Calu3 (cell line): ENCODE results near the gene UBTF. TPM values are rescaled to one million over a fixed set of nuclear protein-coding genes. Genes with fewer than 3 reads are reported as not detected.
A peak's percentile ranks its signal among the peaks of the same experiment; 100 is the strongest.

ENCODE experiments used
- BruUV-seq: library from RNA; stranded (reverse); fragments of 400-500 nt; replicated peaks from 2 replicates; lab custom pipeline; 2021; lab: Mats Ljungman, UMichigan
- CTCF ChIA-PET: fragments of 300-600 bp; sonication (Branson Sonifier 250); formaldehyde crosslinking; loops from one replicate; lab custom pipeline; 2022; ENCODE audit warnings: antibody characterized with exemption; lab: Charles Lee
- DNase-seq: peaks from one replicate; pipeline ENCODE4 v3.0.0; 2022
- H3K27ac Mint-ChIP-seq: one replicate; pipeline ENCODE4 v1.8.0; 2022; ENCODE audit warnings: mixed read lengths; ENCODE audit not compliant: unreplicated experiment
- H3K27me3 Mint-ChIP-seq: one replicate; pipeline ENCODE4 v1.8.0; 2022; ENCODE audit warnings: mixed read lengths; ENCODE audit not compliant: unreplicated experiment
- H3K36me3 Mint-ChIP-seq: one replicate; pipeline ENCODE4 v1.8.0; 2022; ENCODE audit warnings: mild to moderate bottlenecking, moderate library complexity, mixed read lengths; ENCODE audit not compliant: insufficient read depth, unreplicated experiment
- H3K4me1 Mint-ChIP-seq: one replicate; pipeline ENCODE4 v1.8.0; 2022; ENCODE audit warnings: mild to moderate bottlenecking, low read depth, mixed read lengths; ENCODE audit not compliant: unreplicated experiment
- H3K4me3 Mint-ChIP-seq: one replicate; pipeline ENCODE4 v1.8.0; 2022; ENCODE audit warnings: mild to moderate bottlenecking, low read depth, moderate library complexity, mixed read lengths; ENCODE audit not compliant: unreplicated experiment
- H3K9me3 Mint-ChIP-seq: one replicate; pipeline ENCODE4 v1.8.0; 2022; ENCODE audit warnings: low read depth, mixed read lengths; ENCODE audit not compliant: unreplicated experiment
- intact Hi-C: fragments of 100-400 bp; cut with micrococcal nuclease; formaldehyde crosslinking; loops from one replicate; pipeline ENCODE4 v1.10.0; 2022; ENCODE audit not compliant: unreplicated experiment
- total RNA-seq: library from RNA; stranded (reverse); gene quantifications from 2 replicates; pipeline ENCODE4 v1.2.3, GENCODE V29; 2022
- TF ChIP-seq, protein P1 (sequence below): fragments of 200-600 bp; IDR thresholded peaks from one replicate; pipeline ENCODE4 v1.8.0; 2022; ENCODE audit warnings: antibody characterized with exemption; ENCODE audit not compliant: unreplicated experiment

The UBTF gene
- total RNA-seq, 1 experiment from 2014 or later: 92.1 TPM

- Mint-ChIP-seq H3K9me3 (no peaks in the 10 kb centered on the region), H3K36me3 (peaks cover 59% of the 10 kb centered on the region), H3K4me3 (no peak overlapping the region), H3K27me3 (no peaks in the 10 kb centered on the region), H3K27ac (peak overlapping the region; percentile 59), H3K4me1 (peaks cover 27% of the 10 kb centered on the region)
- intact Hi-C loops: no loop called here
- BruUV-seq: no TSS peak
- TF ChIP-seq, protein P1, sequence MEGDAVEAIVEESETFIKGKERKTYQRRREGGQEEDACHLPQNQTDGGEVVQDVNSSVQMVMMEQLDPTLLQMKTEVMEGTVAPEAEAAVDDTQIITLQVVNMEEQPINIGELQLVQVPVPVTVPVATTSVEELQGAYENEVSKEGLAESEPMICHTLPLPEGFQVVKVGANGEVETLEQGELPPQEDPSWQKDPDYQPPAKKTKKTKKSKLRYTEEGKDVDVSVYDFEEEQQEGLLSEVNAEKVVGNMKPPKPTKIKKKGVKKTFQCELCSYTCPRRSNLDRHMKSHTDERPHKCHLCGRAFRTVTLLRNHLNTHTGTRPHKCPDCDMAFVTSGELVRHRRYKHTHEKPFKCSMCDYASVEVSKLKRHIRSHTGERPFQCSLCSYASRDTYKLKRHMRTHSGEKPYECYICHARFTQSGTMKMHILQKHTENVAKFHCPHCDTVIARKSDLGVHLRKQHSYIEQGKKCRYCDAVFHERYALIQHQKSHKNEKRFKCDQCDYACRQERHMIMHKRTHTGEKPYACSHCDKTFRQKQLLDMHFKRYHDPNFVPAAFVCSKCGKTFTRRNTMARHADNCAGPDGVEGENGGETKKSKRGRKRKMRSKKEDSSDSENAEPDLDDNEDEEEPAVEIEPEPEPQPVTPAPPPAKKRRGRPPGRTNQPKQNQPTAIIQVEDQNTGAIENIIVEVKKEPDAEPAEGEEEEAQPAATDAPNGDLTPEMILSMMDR: no peak
- DNase-seq: no peak
- CTCF ChIA-PET: no interaction called here
Measured at GRCh38 chr17:44207743-44208142, 11.7 kb downstream of the UBTF start.

- CTCF ChIA-PET: no interaction called here
- no peak overlapping the region for H3K4me3 Mint-ChIP-seq
Measured at GRCh38 chr17:44207319-44207718, 12.2 kb downstream of the UBTF start.

GRCh38 chr17:44206825-44207155, 12.7 kb downstream of the UBTF start:
- intact Hi-C loops: no loop called here
- no peaks in the 10 kb centered on the region for H3K9me3 Mint-ChIP-seq
- CTCF ChIA-PET: interaction anchor here (1.1 to 1.4 kb wide), 2 partner anchors 13 to 139 kb away, joined by 4 to 8 read pairs; partner anchors contain the start of gene UBTF
- no peak for DNase-seq
- TF ChIP-seq, protein P1: no peak
- H3K4me1 Mint-ChIP-seq: peaks cover 30% of the 10 kb centered on the region
- BruUV-seq: no TSS peak
- no peak overlapping the region for H3K4me3 Mint-ChIP-seq
- H3K27me3 Mint-ChIP-seq: no peaks in the 10 kb centered on the region
- peaks cover 52% of the 10 kb centered on the region for H3K36me3 Mint-ChIP-seq
- no peak overlapping the region for H3K27ac Mint-ChIP-seq

More at GRCh38 chr17:44207319-44207718, 12.2 kb downstream of the UBTF start:
- Mint-ChIP-seq H3K9me3 (no peaks in the 10 kb centered on the region), H3K27me3 (no peaks in the 10 kb centered on the region), H3K27ac (no peak overlapping the region), H3K36me3 (peaks cover 57% of the 10 kb centered on the region), H3K4me1 (peaks cover 30% of the 10 kb centered on the region)
- DNase-seq: no peak
- no TSS peak for BruUV-seq
- intact Hi-C loops: no loop called here
- TF ChIP-seq, protein P1: no peak

- Mint-ChIP-seq H3K27ac (no peak overlapping the region), H3K4me1 (peaks cover 34% of the 10 kb centered on the region), H3K36me3 (peaks cover 46% of the 10 kb centered on the region), H3K4me3 (no peak overlapping the region), H3K27me3 (no peaks in the 10 kb centered on the region), H3K9me3 (no peaks in the 10 kb centered on the region)
- CTCF ChIA-PET: interaction anchor here (1.1 to 1.4 kb wide), 2 partner anchors 14 to 140 kb away, joined by 4 to 8 read pairs; partner anchors contain the start of gene UBTF
- no TSS peak for BruUV-seq
- intact Hi-C loops: no loop called here
- peak; percentile 38 for DNase-seq
- TF ChIP-seq, protein P1: peak; percentile 45
Measured at GRCh38 chr17:44205962-44206824, 13.3 kb downstream of the UBTF start.
